Neural cell (in vitro differentiated cells): ENCODE results near the gene DCDC1.

Source experiments
- EP300 ChIP-seq: fragments of 450-650 bp; conservative IDR thresholded peaks from 2 replicates; pipeline ENCODE4 v1.6.1; 2014; ENCODE audit warnings: antibody characterized with exemption, mild to moderate bottlenecking, moderate library complexity; ENCODE audit not compliant: poor library complexity, severe bottlenecking
- POLR2AphosphoS5 ChIP-seq: IDR thresholded peaks from 2 replicates; pipeline ENCODE4 v1.6.1; 2012
- RAD21 ChIP-seq: fragments of 450-650 bp; conservative IDR thresholded peaks from 2 replicates; pipeline ENCODE4 v1.6.1; 2014; ENCODE audit warnings: antibody characterized with exemption, mild to moderate bottlenecking, moderate library complexity
- REST ChIP-seq: IDR thresholded peaks from 2 replicates; pipeline ENCODE4 v1.6.1; 2012; ENCODE audit warnings: borderline replicate concordance
- TF ChIP-seq, protein P1 (sequence below): fragments of 450-650 bp; IDR thresholded peaks from 2 replicates; pipeline ENCODE4 v1.5.1; 2014; ENCODE audit warnings: antibody characterized with exemption, mild to moderate bottlenecking, moderate library complexity; ENCODE audit not compliant: poor library complexity, severe bottlenecking

DNA sequence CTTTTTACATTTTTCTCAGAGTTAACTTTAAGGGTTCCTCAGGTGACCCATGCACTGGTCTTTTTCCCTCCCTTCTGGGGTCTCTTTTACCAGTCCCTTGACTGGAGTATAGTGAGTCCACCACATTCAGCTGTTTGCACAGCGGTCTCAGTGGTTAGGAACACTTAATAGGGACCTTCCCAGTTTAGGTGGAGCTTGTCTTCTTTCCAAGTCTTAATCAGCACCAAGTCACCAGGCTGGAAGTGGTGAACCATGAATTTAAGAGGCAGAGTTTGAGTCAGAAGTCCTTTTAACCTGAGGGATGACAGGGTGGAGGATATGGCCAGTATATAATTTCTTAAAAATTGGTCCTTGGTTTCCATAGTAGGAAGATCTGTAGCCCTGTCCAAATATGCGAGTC, 433.7 kb downstream of the DCDC1 start:
- TF ChIP-seq, protein P1, sequence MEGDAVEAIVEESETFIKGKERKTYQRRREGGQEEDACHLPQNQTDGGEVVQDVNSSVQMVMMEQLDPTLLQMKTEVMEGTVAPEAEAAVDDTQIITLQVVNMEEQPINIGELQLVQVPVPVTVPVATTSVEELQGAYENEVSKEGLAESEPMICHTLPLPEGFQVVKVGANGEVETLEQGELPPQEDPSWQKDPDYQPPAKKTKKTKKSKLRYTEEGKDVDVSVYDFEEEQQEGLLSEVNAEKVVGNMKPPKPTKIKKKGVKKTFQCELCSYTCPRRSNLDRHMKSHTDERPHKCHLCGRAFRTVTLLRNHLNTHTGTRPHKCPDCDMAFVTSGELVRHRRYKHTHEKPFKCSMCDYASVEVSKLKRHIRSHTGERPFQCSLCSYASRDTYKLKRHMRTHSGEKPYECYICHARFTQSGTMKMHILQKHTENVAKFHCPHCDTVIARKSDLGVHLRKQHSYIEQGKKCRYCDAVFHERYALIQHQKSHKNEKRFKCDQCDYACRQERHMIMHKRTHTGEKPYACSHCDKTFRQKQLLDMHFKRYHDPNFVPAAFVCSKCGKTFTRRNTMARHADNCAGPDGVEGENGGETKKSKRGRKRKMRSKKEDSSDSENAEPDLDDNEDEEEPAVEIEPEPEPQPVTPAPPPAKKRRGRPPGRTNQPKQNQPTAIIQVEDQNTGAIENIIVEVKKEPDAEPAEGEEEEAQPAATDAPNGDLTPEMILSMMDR, result no peak
- no peak for TF ChIP-seq RAD21
- no peak for TF ChIP-seq REST
- TF ChIP-seq EP300, result no peak
- no peak for TF ChIP-seq POLR2AphosphoS5
